HG03039 (cell line): ENCODE measurements around the gene COL4A1.

Source experiments
- ATAC-seq: cut with Tn5 transposase; IDR thresholded peaks from one replicate; pipeline ENCODE4 v1.9.1; 2021; ENCODE audit warnings: mild to moderate bottlenecking, moderate library complexity; ENCODE audit not compliant: unreplicated experiment

The COL4A1 gene

GRCh38 chr13:110225609-110226574 is 81.1 kb downstream of the COL4A1 start:
- ATAC-seq, result no peak

GRCh38 chr13:110225003-110225402 is 82.0 kb downstream of the COL4A1 start:
- ATAC-seq, result no peak

GRCh38 chr13:110224519-110224918 is 82.4 kb downstream of the COL4A1 start:
- ATAC-seq, result no peak

GRCh38 chr13:110221406-110222117 is 85.4 kb downstream of the COL4A1 start:
- no peak for ATAC-seq

- ATAC-seq, result no peak
Observed at GRCh38 chr13:110220471-110220870, 86.5 kb downstream of the COL4A1 start.

GRCh38 chr13:110218581-110219201 is 88.3 kb downstream of the COL4A1 start:
- no peak for ATAC-seq

GRCh38 chr13:110217811-110218210 is 89.1 kb downstream of the COL4A1 start:
- ATAC-seq, result no peak

- ATAC-seq, result no peak
Observed at GRCh38 chr13:110217085-110217484, 89.9 kb downstream of the COL4A1 start.

- no peak for ATAC-seq
Observed at GRCh38 chr13:110216398-110217041, 90.4 kb downstream of the COL4A1 start.

- no peak for ATAC-seq
Observed at GRCh38 chr13:110216006-110216397, 91.0 kb downstream of the COL4A1 start.

- ATAC-seq, result no peak
Observed at GRCh38 chr13:110215606-110216005, 91.4 kb downstream of the COL4A1 start.

- no peak for ATAC-seq
Observed at GRCh38 chr13:110214637-110215036, 92.3 kb downstream of the COL4A1 start.

GRCh38 chr13:110213461-110214074 is 93.4 kb downstream of the COL4A1 start:
- ATAC-seq, result no peak

GRCh38 chr13:110212529-110212928 is 94.4 kb downstream of the COL4A1 start:
- no peak for ATAC-seq

- no peak for ATAC-seq
Observed at GRCh38 chr13:110211735-110212134, 95.2 kb downstream of the COL4A1 start.

- ATAC-seq, result no peak
Observed at GRCh38 chr13:110211046-110211445, 95.9 kb downstream of the COL4A1 start.

- no peak for ATAC-seq
Observed at GRCh38 chr13:110210604-110210985, 96.4 kb downstream of the COL4A1 start.

- ATAC-seq, result no peak
Observed at GRCh38 chr13:110209950-110210603, 96.9 kb downstream of the COL4A1 start.

GRCh38 chr13:110208116-110208515 is 98.8 kb downstream of the COL4A1 start:
- no peak for ATAC-seq

GRCh38 chr13:110206996-110207395 is 100.0 kb downstream of the COL4A1 start:
- no peak for ATAC-seq
